SW480 (cell line): ENCODE results near the gene LIN28A.

Experiments
- DNase-seq: peaks from one replicate; pipeline ENCODE4 v3.0.0-alpha.2; 2016; ENCODE audit warnings: low spot score

The LIN28A gene

DNA sequence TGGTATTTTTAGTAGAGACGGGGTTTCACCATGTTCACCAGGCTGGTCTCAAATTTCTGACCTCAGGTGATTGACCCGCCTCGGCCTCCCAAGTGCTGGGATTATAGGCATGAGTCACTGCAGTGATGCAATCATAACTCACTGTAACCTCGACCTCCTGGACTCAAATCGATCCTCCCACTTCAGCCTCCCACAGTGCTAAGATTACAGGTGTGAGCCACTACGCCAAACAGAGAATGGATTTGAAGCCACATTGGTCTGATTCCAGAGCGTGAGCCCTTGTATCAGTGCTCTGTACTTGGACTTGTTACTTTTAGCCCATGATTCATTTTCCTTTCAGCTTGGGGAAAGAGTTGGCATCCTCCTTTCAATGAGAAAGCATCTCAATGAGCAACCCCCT lies 23.2 kb upstream of the LIN28A start:
- peak; percentile 56 for DNase-seq

DNA sequence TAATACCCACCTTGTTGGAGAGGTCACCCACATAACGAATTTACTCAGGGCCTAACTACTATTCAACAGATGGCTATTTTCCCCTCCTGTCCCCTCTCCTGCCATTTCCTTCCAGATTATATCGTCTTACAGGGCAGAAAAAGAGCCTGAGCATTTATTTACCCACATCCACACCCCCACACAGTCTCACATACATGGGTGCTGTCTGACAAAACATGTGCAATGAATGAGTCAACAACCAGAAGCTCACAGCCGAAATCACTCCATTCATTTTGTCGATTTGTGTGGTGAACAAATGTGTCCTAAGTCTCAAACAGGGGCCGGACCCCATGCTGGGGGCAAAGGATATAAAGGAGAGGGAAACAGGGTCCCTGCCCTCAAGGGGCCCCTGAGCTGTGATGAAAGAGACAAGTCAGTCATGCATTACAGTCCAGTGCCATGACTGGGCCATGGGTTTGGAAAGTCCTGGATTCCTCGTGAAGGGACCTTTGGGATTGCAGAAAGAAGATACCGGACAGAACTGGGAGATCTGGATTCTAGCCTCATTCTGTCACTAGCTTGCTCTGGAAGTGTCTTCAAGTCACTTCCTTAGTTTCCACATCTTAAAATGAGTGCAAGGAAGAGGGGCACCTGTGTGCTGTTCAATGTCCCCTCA lies 21.7 kb upstream of the LIN28A start:
- DNase-seq, result no peak

DNA sequence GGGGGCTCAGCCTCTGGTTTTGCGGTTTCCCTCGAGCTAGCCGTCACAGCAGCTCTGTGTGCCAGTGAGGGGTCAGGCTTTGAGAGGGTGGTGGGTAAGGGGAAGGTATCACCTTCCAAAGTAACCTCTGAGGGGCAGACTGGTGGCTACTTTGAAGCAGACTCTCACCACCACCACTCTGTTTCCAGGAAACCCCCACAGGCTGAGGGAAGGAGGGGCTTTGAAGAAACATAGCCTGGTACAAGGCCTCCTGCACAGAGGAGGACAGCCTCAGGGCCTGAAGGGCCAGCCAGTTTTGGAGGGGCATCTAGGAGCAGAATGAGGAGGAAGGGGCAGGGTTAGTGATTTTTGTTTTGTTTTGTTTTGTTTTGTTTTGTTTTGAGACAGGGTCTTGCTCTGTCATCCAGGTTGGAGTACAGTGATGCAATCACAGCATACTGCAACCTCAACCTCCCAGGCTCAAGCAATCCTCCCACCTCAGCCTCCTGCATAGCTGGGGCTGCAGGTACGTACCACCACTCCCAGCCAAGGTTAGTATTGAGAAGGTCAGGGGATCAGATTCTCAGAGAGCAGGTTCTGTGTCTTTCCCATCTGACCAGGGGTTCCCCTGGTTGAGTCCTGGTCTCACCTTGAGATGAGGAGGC lies 20.9 kb upstream of the LIN28A start:
- DNase-seq, result no peak

DNA sequence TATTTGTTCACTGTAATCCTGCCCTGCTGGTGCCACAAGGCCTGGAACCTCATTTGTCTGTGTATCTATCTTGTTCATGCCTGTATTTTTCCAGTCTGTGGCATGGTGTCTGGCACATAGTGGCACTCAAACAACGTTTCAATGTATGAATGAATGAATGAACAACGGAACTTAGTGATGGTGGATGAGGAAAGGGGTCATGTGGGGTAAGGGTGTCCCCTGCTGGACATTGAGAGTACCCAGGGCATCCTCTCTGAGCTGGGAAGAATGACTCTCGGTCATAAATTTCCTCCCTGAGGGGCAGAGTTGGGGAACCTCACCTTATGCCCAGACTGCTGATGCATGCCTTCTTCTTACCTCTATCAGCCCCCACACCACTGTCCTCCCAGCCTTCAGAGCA lies 19.2 kb upstream of the LIN28A start:
- DNase-seq, result peak; percentile 62

DNA sequence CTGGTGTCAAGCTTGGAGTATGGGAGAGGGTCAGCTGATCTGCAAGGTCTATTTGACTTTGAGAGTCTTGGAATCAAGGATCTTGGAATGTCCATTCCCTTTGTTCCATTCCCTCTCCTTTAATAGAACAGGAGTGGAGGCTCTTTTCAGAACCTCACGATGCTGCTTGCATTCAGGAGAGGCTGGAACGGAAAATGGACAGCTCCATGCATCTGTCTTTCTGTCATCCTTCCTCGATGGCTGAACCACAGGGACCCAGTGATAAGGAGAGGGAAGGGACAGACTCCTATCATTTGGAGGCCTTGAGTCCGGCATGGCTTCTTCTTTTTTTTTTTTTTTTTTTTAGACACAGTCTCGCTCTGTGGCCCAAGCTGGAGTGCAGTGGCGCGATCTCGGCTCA lies 14.9 kb upstream of the LIN28A start:
- DNase-seq, result no peak

DNA sequence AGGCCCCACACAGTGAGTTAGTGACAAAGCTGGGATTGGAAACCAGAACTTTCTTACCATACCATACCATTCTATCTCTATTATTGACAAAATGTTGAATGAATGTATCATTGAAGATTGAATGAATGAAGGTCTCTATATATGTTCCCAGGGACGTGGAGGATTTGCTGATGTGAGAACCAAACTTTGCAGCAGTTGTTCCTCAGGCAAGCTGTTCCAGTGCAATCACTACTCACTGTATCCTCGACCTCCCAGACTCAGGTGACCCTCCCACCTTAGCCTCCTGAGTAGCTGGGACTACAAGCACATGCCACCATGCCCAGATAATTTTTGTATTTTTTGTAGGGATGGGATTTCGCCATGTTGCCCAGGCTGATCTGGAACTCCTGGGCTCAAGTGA lies 11.6 kb upstream of the LIN28A start:
- no peak for DNase-seq

DNA sequence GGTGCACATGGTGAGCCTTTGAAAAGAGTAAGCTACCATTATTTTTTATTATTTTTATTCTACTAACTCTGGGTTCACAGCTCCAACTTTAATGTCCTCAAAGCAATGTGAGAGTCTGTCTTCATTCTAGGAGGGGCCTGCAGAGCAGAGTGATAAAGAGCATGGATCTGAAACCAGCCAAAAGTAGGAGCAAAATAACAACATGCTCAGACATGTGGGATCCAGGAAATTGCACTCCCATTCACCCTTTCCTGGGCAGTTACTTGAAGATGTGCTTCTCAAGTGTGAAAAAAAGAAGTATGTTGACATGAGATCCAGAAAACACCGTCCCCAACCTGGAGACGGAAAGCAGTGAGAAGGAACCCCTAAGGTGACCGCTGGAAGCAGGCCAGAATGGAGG lies 8.7 kb upstream of the LIN28A start:
- no peak for DNase-seq

DNA sequence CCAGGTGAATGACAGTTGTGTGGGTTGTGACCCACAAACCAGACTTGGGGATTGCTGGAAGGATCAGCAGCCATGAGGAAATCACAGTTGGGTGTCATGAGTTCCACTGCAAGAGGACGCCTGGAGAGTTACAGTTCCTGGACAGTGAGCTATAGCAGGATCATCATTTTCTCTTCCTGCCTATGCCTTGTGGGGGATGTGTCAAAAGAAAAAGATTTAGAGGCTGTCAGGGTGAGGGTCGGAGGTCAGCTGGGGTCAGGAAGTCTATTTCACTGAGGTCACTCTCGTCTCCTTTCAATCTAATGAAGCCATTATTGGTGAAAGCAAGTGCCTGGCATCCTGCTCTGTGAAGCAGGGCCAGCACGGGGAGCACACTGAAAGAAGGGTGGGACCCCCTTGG lies 7.0 kb upstream of the LIN28A start:
- no peak for DNase-seq

DNA sequence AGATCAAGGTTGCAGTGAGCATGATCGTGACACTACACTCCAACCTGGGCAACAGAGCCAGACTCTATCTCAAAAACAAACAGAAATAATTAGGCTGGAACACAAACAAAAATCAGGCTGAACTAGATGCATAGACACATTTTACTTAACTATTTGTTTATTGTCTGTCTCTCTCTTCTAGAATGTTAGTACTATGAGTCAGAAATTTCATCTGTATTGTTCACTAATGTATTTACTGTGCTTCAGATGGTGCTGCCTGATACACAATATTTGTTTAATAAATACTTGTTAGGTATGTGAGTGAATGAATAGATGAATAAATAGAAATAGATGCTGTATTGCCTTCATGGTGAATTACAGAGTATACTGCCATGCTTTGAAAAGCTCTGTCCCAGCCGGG lies 6.0 kb upstream of the LIN28A start:
- DNase-seq, result no peak

DNA sequence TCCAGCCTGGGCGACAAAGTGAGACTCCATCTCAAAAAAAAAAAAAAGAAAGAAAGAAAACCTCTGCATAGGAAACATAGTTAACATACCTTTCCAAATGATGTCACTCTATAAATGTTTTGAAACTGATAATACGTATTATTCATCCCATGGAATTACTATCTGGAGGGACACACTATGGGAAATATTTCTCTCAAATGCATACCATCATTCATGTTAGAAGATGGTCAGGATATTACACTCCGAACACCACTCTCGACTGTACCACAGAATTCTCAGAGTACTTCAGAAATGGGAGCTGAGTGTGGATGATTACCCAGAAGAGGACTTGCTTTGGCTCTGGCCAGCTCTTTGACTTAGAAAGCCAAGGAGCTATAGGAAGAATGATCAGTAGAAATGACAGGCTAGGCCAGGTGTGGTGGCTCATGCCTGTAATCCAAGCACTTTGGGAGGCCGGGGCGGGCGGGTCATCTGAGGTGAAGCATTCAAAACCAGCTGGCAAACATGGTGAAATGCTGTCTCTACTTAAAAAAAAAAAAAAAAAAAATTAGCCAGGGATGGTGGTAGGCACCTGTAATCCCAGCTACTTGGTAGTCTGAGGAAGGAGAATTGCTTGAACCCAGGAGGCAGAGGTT lies 5.2 kb upstream of the LIN28A start:
- DNase-seq, result no peak

DNA sequence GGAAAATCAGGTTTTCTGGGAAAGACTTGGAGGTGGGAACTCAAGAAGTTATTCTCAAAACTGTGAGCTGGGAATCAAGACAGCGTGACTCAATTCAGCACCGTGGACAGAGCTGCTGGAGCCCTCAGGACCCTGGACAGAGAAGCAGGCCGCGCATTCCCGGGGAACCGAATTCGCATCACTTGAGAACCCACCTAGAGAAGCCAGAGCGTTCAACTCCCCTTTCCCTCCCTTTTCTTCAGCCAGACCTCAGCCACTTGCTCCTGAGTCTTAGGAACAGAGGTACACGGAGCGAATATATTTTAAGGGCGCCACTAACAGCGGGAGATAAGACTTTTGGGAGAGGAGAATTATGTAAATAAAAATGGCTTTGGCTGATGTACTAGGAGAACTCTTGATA lies 2.0 kb upstream of the LIN28A start:
- peak; percentile 20 for DNase-seq

DNA sequence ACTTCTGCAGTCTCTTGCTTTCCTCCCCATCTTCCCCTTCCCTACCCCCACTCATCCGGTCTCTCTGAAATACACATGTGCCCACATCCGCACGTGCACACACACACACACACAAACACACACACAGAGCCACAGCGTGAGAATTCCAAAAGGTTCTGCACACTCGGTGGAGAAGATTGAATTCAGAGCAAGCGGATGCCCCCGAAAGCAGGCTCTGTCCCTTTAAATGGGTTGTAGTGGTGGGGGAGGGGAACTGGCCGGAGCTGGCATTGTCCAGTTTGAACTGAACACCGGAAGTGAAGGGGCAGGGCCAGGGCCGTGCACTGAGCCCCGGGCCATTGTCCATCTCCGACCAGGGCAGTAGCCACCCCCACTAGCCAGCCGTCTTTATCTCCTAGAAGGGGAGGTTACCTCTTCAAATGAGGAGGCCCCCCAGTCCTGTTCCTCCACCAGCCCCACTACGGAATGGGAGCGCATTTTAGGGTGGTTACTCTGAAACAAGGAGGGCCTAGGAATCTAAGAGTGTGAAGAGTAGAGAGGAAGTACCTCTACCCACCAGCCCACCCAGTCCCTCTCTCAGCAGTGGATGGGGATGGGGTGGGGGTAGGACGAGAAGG lies 1.3 kb upstream of the LIN28A start:
- DNase-seq, result no peak

DNA sequence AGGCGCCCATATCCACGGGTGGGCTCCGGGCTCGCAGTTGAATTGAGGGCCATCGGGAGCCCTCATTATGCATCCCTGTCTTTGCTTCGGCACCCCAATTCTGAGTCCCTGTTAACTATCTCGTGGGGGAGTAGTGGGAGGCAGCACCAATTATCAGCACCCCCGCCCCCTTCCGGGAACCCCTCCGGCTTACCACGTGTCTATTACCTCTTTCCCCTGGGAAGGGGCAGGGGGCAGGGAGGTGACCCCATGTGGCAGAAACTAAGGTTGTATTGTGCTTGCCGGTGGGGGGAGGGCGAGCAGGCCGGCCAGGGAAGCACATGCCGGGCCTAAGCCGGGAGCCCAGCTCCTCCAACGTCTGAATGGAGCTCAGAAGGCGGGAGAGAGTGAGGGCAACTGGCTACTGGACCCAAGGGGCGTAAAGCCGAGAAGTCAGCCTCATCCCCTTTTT lies 1.0 kb downstream of the LIN28A start:
- no peak for DNase-seq

DNA sequence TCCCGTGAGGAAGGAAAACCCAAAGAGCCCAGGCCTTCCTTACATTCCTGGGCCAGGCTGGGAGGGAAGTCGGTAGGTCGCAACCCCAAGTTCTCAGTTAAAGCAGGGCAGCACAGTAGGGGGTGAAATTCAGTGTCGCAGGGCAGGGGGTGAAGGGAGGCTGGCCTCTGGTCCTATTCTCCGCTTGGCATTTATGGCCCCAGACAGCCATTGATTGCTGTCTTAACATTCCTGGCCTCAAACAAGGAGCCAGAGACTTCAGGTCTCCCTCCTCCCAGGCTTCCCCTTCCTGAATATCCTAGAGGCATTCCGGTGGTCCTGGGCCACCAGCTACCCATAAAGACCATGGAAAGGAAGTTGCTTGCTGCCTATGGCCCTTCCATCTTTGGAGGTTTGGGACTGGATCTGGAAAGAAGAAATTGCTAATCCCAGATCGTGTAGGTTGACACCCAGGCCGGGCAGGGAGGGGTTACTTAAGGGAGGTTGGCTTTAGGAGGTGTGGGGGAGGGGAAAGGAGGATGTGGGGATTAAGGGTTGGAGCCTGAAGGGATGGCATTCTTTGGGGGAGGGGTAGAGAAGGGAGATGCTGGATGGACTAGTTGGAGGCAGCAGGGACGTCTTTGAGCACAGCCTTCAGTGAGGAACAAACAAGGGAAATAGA lies 1.7 kb downstream of the LIN28A start:
- DNase-seq, result no peak

DNA sequence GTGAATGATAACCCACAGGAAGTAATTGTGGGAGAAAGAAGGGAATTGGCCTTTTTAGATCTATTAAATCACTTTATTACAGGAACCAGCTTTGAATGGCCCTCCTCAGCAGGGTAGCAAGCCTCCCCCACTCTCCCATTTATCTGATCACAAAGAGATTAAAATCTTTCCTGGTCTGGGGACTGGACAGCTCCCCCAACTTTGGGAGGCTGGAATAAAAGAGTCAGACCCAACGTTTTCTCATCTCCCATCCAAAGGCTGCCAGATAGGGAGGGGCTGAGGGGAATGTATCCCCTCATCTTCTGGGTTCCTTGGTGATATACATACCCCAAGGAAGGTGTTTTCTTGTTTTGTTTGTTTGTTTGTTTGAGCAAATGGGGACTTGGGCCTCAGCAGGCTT lies 2.4 kb downstream of the LIN28A start:
- DNase-seq, result no peak

DNA sequence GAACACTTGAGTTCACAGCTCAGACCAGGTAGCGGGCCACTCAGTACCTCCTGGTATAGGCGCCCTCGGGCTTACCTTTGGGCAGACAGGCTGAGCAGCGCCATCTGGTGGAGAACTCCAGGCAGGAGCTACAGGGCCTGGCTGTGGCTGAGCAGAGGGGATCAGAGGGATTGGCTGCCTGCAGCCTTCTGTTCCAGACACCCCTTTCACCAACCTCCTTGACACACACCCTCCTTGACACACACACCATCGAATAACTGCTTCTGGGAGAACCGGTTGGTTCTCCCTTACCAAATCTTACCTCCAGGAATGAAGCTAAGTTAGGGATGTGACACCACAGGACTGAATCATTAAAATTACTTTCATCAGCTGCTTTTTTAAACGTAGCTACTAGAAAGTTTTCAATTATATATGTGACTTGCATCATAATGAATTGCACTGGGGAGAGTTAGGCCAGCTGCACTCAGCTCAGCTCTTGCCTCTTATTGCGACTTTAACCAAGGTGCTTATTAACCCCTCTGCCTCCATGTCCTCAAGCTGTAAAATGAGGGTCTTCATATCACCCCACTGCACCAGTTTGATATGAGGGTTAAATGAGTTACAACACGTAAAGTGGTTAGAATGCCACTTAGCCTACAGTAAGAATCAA lies 6.6 kb downstream of the LIN28A start:
- DNase-seq, result peak; percentile 72

DNA sequence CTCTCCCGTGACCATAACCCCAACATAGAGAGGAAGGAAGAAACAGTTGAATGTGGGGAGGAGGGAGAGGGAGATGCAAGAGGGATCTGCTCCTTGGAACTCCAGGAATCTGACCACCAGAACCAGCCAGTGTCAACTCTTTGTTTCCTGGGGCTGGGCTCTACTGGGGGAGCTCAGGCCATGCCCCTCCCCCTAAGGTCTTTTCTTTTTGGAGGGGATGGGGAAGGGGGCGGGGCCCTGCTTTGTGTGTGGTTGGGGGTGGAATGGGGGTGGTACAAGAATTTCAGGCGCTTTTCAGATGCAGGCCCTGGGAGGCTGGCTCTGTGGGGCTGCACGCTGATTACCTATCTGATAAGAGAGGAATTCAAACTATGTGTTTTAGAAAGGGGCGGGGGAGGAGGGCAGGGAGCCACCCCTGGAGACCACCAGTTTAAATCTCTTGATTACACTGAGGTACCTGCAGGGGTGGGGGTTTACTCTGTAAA lies 8.3 kb downstream of the LIN28A start:
- no peak for DNase-seq

DNA sequence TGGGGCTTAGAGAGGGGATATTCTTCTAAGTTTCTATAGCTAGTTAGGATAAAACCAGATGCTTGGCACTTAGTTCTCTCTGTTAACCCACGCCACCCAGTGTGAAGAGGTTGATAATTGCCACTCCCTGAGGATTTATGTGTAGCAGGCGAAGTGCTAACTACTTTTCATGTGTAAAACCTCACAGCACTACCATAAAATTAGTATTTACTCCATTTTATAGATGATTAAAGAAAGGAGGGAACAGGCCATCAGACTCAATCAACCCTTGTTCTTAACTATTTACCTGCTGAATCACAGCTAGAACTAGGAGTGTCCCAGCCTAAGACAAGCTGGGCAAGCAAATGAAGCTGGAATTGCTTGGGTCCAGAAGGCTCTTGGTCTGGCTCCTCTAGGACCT lies 8.9 kb downstream of the LIN28A start:
- no peak for DNase-seq

DNA sequence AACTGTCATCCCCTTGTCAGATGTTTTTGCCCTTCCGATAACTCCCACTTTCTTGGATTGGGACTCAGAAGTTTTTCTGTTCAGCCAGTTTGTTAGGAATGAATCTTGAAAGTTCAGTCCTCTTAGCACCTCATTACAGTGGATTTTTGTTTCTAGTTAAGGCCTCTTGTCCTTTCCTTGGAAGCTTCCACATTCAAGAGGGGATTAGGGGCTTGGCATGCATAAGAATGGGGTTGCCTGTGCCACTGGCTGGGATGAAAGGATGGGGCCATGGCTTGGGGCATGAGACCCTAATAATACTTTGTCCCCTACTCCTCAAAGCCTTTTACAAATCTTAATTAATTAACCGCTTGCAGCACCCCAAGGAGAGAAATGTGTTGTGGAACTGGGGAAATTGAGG lies 19.1 kb downstream of the LIN28A start:
- DNase-seq, result no peak

DNA sequence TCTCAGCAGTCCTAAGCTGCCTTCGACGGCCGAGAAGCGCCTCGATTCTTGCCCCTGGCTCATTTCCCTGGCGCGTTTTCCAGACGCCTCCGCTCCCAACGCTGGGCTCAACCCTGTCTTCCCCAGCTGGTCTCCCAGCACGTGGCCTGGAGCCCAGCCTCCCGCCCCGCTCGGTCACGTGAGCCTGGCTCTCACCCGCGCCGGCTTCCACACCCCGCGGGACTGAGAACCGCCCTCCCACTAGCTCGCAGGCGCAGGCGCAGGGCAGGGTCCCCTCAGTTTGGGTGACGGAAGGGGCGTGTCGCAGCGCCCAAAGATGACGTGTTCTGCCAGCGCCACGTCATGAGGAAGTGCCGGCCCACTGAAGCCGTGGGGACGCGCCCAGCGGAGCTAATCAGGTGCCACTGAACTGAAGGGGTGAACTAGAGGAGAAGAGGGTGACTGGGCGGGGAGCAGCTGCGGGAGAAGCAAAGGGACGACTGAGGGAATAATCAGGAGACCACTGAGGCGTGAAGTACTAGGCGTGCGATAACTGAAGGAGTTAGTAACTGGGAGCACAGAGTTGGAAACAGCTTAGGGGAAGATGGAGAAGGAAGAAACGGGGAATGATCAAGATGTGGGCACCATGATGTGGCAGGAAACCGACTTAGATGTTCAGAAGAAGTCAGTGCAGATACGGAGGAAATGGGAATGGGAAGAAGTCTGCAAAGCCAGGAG lies 21.5 kb downstream of the LIN28A start, which contains the start of gene DHDDS:
TSS of gene DHDDS (plus strand) at position 343 of the 717 bp plus-strand sequence. CDS start 625 bp downstream, outside the sequence.
- DNase-seq, result peak; percentile 95

DNA sequence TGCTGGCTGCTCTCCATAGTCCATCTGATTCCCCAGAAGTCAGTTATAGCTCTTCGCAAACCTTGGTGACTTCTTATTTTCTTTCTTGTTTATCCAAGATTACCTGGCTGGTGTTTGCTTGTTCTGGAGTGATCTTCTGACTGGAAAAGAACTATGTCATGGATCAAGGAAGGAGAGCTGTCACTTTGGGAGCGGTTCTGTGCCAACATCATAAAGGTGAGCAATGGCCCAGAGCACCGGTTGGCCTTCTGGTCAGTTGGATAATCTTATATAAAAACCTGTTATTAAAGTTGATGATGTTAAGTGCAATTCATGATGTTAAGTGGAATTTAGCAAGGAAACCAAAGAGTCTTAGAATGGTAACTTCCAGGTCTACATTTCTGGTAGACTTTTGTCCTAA lies 22.2 kb downstream of the LIN28A start:
- no peak for DNase-seq
